Ishikawa (cell line): ENCODE data around the gene GJD3.

Experiments used
- CEBPB ChIP-seq: IDR thresholded peaks from 2 replicates; pipeline ENCODE4 v1.6.1; 2012
- CREB1 ChIP-seq: IDR thresholded peaks from 2 replicates; pipeline ENCODE4 v1.6.1; 2012; ENCODE audit warnings: low read depth
- EGR1 ChIP-seq: IDR thresholded peaks from 2 replicates; pipeline ENCODE4 v1.6.1; 2012
- EP300 ChIP-seq: IDR thresholded peaks from 2 replicates; pipeline ENCODE4 v1.6.1; 2012; ENCODE audit warnings: borderline replicate concordance
- FOXM1 ChIP-seq: IDR thresholded peaks from 2 replicates; pipeline ENCODE4 v1.6.1; 2012; ENCODE audit warnings: low read depth, borderline replicate concordance
- MAX ChIP-seq: IDR thresholded peaks from 2 replicates; pipeline ENCODE4 v1.6.1; 2012
- NFIC ChIP-seq: IDR thresholded peaks from 2 replicates; pipeline ENCODE4 v1.6.1; 2012
- RAD21 ChIP-seq: IDR thresholded peaks from 2 replicates; pipeline ENCODE4 v1.6.1; 2012; ENCODE audit warnings: low read depth
- REST ChIP-seq: IDR thresholded peaks from 2 replicates; pipeline ENCODE4 v1.6.1; 2012; ENCODE audit warnings: low read depth, mild to moderate bottlenecking
- TAF1 ChIP-seq: IDR thresholded peaks from 2 replicates; pipeline ENCODE4 v1.6.1; 2012; ENCODE audit warnings: low read depth, mild to moderate bottlenecking
- TCF12 ChIP-seq: IDR thresholded peaks from 2 replicates; pipeline ENCODE4 v1.6.1; 2012; ENCODE audit warnings: low read depth
- TEAD4 ChIP-seq: IDR thresholded peaks from 2 replicates; pipeline ENCODE4 v1.6.1; 2012
- USF1 ChIP-seq: IDR thresholded peaks from 2 replicates; pipeline ENCODE4 v1.6.1; 2012
- YY1 ChIP-seq: IDR thresholded peaks from 2 replicates; pipeline ENCODE4 v1.6.1; 2012; ENCODE audit warnings: low read depth
- ZBTB7A ChIP-seq: IDR thresholded peaks from 2 replicates; pipeline ENCODE4 v1.6.1; 2012; ENCODE audit warnings: low read depth

The GJD3 gene

GRCh38 chr17:40399185-40399584 is 34.6 kb upstream of the GJD3 start:
- TF ChIP-seq ZBTB7A (no peak), RAD21 (peak; percentile 29; the same call in 1 of the 2 replicates)

GRCh38 chr17:40382251-40382650 is 17.7 kb upstream of the GJD3 start:
- TF ChIP-seq REST (no peak), NFIC (no peak), FOXM1 (no peak), CREB1 (no peak), YY1 (no peak), TCF12 (no peak), EP300 (no peak), TAF1 (no peak), TEAD4 (no peak), MAX (no peak), USF1 (no peak), EGR1 (no peak), CEBPB (no peak), ZBTB7A (no peak), RAD21 (no peak)

GRCh38 chr17:40378966-40379365 is 14.4 kb upstream of the GJD3 start:
- TF ChIP-seq EGR1 (no peak), CEBPB (no peak), TCF12 (no peak)

- TF ChIP-seq YY1 (no peak), FOXM1 (no peak), ZBTB7A (no peak), NFIC (no peak), USF1 (no peak), EP300 (no peak), TAF1 (no peak), CREB1 (no peak), REST (no peak), CEBPB (no peak), TCF12 (no peak), MAX (no peak), TEAD4 (no peak), EGR1 (no peak), RAD21 (no peak)
These were observed 13.3 kb upstream of the GJD3 start for GRCh38 chr17:40377832-40378231.

- TF ChIP-seq CEBPB = no peak
- no peak for TF ChIP-seq TAF1
- no peak for TF ChIP-seq CREB1
- TF ChIP-seq ZBTB7A = no peak
- no peak for TF ChIP-seq TCF12
- TF ChIP-seq YY1 = no peak
- TF ChIP-seq NFIC = no peak
- TF ChIP-seq FOXM1 = no peak
- no peak for TF ChIP-seq USF1
- TF ChIP-seq MAX = no peak
- no peak for TF ChIP-seq EP300
- no peak for TF ChIP-seq REST
These were observed 10.4 kb upstream of the GJD3 start for GRCh38 chr17:40374821-40375498.
